HepG2 (cell line): ENCODE measurements around the gene CASTOR1. TPM values are rescaled to one million over a fixed set of nuclear protein-coding genes. Genes with fewer than 3 reads are reported as not detected.

Source experiments
- ATAC-seq: fragments of 200-7000 bp; cut with Tn5 transposase; 3 replicates; pipeline ENCODE4 v1.9.1; 2020; ENCODE audit warnings: mild to moderate bottlenecking, moderate library complexity
- BruUV-seq: library from RNA; stranded (reverse); fragments of 400-500 nt; replicated peaks from 2 replicates; lab custom pipeline; 2021; lab: Mats Ljungman, UMichigan
- CTCF ChIA-PET: fragments of 300-600 bp; formaldehyde crosslinking; extraction: SDS; loops from one replicate; lab custom pipeline; 2021; ENCODE audit warnings: low total read pairs, inconsistent platforms, low intra/inter-chr PET ratio; lab: Yijun Ruan, JAX
- POLR2A ChIA-PET: fragments of 350-600 bp; sonication (Branson Sonifier 250); formaldehyde crosslinking; loops from one replicate; lab custom pipeline; 2020; ENCODE audit warnings: antibody characterized with exemption, inconsistent platforms; lab: Yijun Ruan, JAX
- DNase-seq: peaks from one replicate; pipeline ENCODE4 v3.0.0-alpha.2; 2015; ENCODE audit warnings: low spot score
- FAIRE-seq: peaks from 3 replicates; lab custom pipeline; 2011; peaks lifted over from hg19 to GRCh38; lab: Jason Lieb, UNC
- H2AFZ ChIP-seq: one replicate; pipeline ENCODE4 v1.6.1; 2011; ENCODE audit warnings: low read length, inconsistent platforms
- H3K27ac ChIP-seq: fragments of 300-600 bp; 3 replicates; pipeline ENCODE4 v1.8.0; 2011; ENCODE audit warnings: mixed run types, mild to moderate bottlenecking, mixed read lengths, low read length, inconsistent platforms; ENCODE audit not compliant: insufficient read depth; ENCODE audit errors: extremely low read length
- H3K27me3 ChIP-seq, 2 experiments: fragments of 200-600 bp in 1 of 2; 2 replicates in 1 of 2; 3 replicates in 1 of 2; pipeline versions ENCODE4 v1.6.0 to v1.8.0; 2011; ENCODE audit warnings: low read length in 2 of 2, mild to moderate bottlenecking in 2 of 2, moderate library complexity in 2 of 2, inconsistent platforms in 1 of 2; ENCODE audit not compliant: insufficient read depth in 2 of 2, control insufficient read depth in 1 of 2
- H3K36me3 ChIP-seq, 2 experiments: fragments of 200-600 bp in 1 of 2; replicated peaks in 1 of 2; 2 replicates in 1 of 2; 3 replicates in 1 of 2; pipeline versions ENCODE4 v1.5.1 to v1.8.0; 2011; ENCODE audit warnings: low read length in 2 of 2, inconsistent platforms in 1 of 2; ENCODE audit not compliant: insufficient read depth in 2 of 2, control insufficient read depth in 1 of 2
- H3K4me1 ChIP-seq: 2 replicates; pipeline ENCODE4 v1.5.1; 2012; ENCODE audit warnings: low read length, inconsistent platforms; ENCODE audit not compliant: insufficient read depth
- H3K4me2 ChIP-seq: 2 replicates; pipeline ENCODE4 v1.6.0; 2011; ENCODE audit warnings: low read depth, low read length, inconsistent platforms
- H3K4me3 ChIP-seq, 3 experiments: fragments of 200-600 bp in 1 of 3; sonication (generic), shearing (Covaris generic) in 1 of 3; replicated peaks in 1 of 3; 2 replicates each; pipeline ENCODE4 v1.5.1; 2011 to 2016; ENCODE audit warnings: low read length in 3 of 3, inconsistent platforms in 2 of 3, low read depth in 2 of 3, mild to moderate bottlenecking in 2 of 3, control low read depth in 1 of 3, mixed read lengths in 1 of 3; ENCODE audit not compliant: insufficient read depth in 1 of 3
- H3K79me2 ChIP-seq: one replicate; pipeline ENCODE4 v1.6.1; 2011; ENCODE audit warnings: low read length, inconsistent platforms; ENCODE audit not compliant: insufficient read depth
- H3K9ac ChIP-seq: 2 replicates; pipeline ENCODE4 v1.6.0; 2011; ENCODE audit warnings: mild to moderate bottlenecking, low read depth, low read length, inconsistent platforms; ENCODE audit not compliant: insufficient read depth
- H3K9me3 ChIP-seq: 2 replicates; pipeline ENCODE4 v1.5.1; 2012; ENCODE audit warnings: mild to moderate bottlenecking, low read length
- H4K20me1 ChIP-seq: 2 replicates; pipeline ENCODE4 v1.6.0; 2011; ENCODE audit warnings: inconsistent platforms, mild to moderate bottlenecking, low read length, moderate library complexity; ENCODE audit not compliant: insufficient read depth
- ATF7 ChIP-seq, 2 experiments: fragments of 450-650 bp in 1 of 2; sonication (generic) in 1 of 2; formaldehyde crosslinking in 1 of 2; IDR thresholded peaks; 2 replicates each; pipeline versions ENCODE4 v1.4.0 to v1.6.1; 2016 to 2020; ENCODE audit warnings: antibody characterized with exemption in 1 of 2, mild to moderate bottlenecking in 1 of 2, missing genetic modification reagents in 1 of 2
- ETV5 ChIP-seq: IDR thresholded peaks from 2 replicates; pipeline ENCODE4 v1.6.1; 2018; ENCODE audit warnings: missing biosample characterization, missing genetic modification reagents, inconsistent platforms, borderline replicate concordance
- HDAC1 ChIP-seq: sonication (generic); formaldehyde crosslinking; IDR thresholded peaks from 2 replicates; pipeline ENCODE4 v1.5.1; 2020; ENCODE audit warnings: mild to moderate bottlenecking, missing genetic modification reagents
- HNF4A ChIP-seq: sonication (generic); formaldehyde crosslinking; IDR thresholded peaks from 2 replicates; pipeline ENCODE4 v1.4.0; 2020; ENCODE audit warnings: missing genetic modification reagents
- KLF9 ChIP-seq: IDR thresholded peaks from 2 replicates; pipeline ENCODE4 v1.6.1; 2016; ENCODE audit warnings: low read depth
- SRSF1 ChIP-seq: fragments of 200-400 bp; formaldehyde crosslinking; optimal IDR thresholded peaks from 2 replicates; pipeline ENCODE3; 2017; ENCODE audit warnings: mild to moderate bottlenecking, low read depth, low read length, moderate library complexity
- SSRP1 ChIP-seq: IDR thresholded peaks from 2 replicates; pipeline ENCODE4 v1.6.1; 2016; ENCODE audit warnings: control low read depth
- TAF1 ChIP-seq: sonication (generic); formaldehyde crosslinking; IDR thresholded peaks from 2 replicates; pipeline ENCODE4 v1.4.0; 2020; ENCODE audit warnings: missing genetic modification reagents
- ZBTB7B ChIP-seq: sonication (generic); formaldehyde crosslinking; IDR thresholded peaks from 2 replicates; pipeline ENCODE4 v1.4.0; 2020; ENCODE audit warnings: missing genetic modification reagents
- ZNF160 ChIP-seq: sonication (generic); formaldehyde crosslinking; IDR thresholded peaks from 2 replicates; pipeline ENCODE4 v1.8.0; 2022; ENCODE audit warnings: mild to moderate bottlenecking, inconsistent platforms, missing genetic modification reagents
- ZNF687 ChIP-seq: sonication (generic); formaldehyde crosslinking; IDR thresholded peaks from 2 replicates; pipeline ENCODE4 v1.5.1; 2020; ENCODE audit warnings: mild to moderate bottlenecking, missing genetic modification reagents, moderate library complexity
- ZNF777 ChIP-seq: sonication (generic); formaldehyde crosslinking; IDR thresholded peaks from 2 replicates; pipeline ENCODE4 v1.4.0; 2020; ENCODE audit warnings: missing genetic modification reagents
- WGBS: methylation state at CpG from one replicate; pipeline ENCODE4 v1.1.6; 2017; ENCODE audit warnings: low lambda C conversion rate; 5-methylcytosine and 5-hydroxymethylcytosine counted together
- in situ Hi-C: cut with HindIII; loops from 2 replicates; pipeline ENCODE4 v1.10.0; 2017; ENCODE audit warnings: low pct_unique_long_range_greater_than_20kb; ENCODE audit not compliant: extremely low pct_ligation_motif_present
- intact Hi-C: fragments of 100-400 bp; cut with micrococcal nuclease; formaldehyde crosslinking; loops from one replicate; pipeline ENCODE4 v1.10.0; 2022; ENCODE audit not compliant: unreplicated experiment
- polyA plus RNA-seq, 8 experiments: library from polyadenylated mRNA; depleted of rRNA in 3 of 8; stranded (reverse) in 7 of 8; unstranded in 1 of 8; fragments of >200 nt; fragmentation: Illumina TruSeq in 4 of 8; extraction: Trizol in 4 of 8; gene quantifications; 2 replicates each; pipeline versions ENCODE4 v1.2.1 to v1.2.3, GENCODE V29; 2011 to 2016; ENCODE audit warnings: low read depth in 4 of 8, missing spikeins in 1 of 8, mixed read lengths in 1 of 8; ENCODE audit not compliant: insufficient read depth in 1 of 8
- total RNA-seq, 5 experiments: library from RNA; depleted of rRNA; stranded (reverse); fragments of >200 nt; fragmentation: Illumina TruSeq; extraction: Trizol; gene quantifications; 2 replicates each; pipeline ENCODE4 v1.2.3, GENCODE V29; 2016; ENCODE audit warnings: low read depth in 1 of 5
- TF ChIP-seq, protein P1 (sequence below): sonication (generic); formaldehyde crosslinking; IDR thresholded peaks from 2 replicates; pipeline ENCODE4 v1.4.0; 2020; ENCODE audit warnings: missing genetic modification reagents
- TF ChIP-seq, protein P2 (sequence below): sonication (generic); formaldehyde crosslinking; IDR thresholded peaks from 2 replicates; pipeline ENCODE4 v1.4.0; 2020; ENCODE audit warnings: missing genetic modification reagents, borderline replicate concordance
- TF ChIP-seq, protein P3 (sequence below): sonication (generic); formaldehyde crosslinking; IDR thresholded peaks from 2 replicates; pipeline ENCODE4 v1.4.0; 2020; ENCODE audit warnings: mild to moderate bottlenecking, missing genetic modification reagents

Gene CASTOR1
- total and polyA plus RNA-seq, 2 of the 13 experiments (the other 11 are each of a cell fraction or from before 2014, with no cell fraction given) = 2.6 to 4.4 TPM

GRCh38 chr22:30246814-30247376 lies 42.4 kb downstream of the CASTOR1 start:
- no peaks in the 10 kb centered on the region for H3K79me2 ChIP-seq
- no peaks in the 10 kb centered on the region for H3K36me3 ChIP-seq
- ChIA-PET POLR2A (interaction anchor here (1.2 kb wide), 1 partner anchor 40 kb away, joined by 3 read pairs; no protein-coding TSS in a partner anchor), CTCF (no interaction called here)
- BruUV-seq = no TSS peak
- H3K9ac ChIP-seq = peak overlapping the region; percentile 52
- in situ Hi-C loops (no loop called here), intact Hi-C loops (no loop called here)
- no peak for DNase-seq
- no peak for FAIRE-seq
- no peaks in the 10 kb centered on the region for H3K27me3 ChIP-seq
- peak overlapping the region; percentile 36 to 67 (median 56); a peak in 5 of 6 replicates for H3K4me3 ChIP-seq
- WGBS = 36% methylated on average over 14 of the region's 15 CpGs
- H3K4me2 ChIP-seq = peak overlapping the region; percentile 74
- H3K9me3 ChIP-seq = no peaks in the 10 kb centered on the region
- H2AFZ ChIP-seq = no peak overlapping the region
- H4K20me1 ChIP-seq = no peaks in the 10 kb centered on the region
- peaks cover 63% of the 10 kb centered on the region for H3K4me1 ChIP-seq
- peak; percentile 15; the same call in 2 of the 3 replicates for ATAC-seq
- peak overlapping the region; percentile 1 for H3K27ac ChIP-seq
- TF ChIP-seq, protein P1, sequence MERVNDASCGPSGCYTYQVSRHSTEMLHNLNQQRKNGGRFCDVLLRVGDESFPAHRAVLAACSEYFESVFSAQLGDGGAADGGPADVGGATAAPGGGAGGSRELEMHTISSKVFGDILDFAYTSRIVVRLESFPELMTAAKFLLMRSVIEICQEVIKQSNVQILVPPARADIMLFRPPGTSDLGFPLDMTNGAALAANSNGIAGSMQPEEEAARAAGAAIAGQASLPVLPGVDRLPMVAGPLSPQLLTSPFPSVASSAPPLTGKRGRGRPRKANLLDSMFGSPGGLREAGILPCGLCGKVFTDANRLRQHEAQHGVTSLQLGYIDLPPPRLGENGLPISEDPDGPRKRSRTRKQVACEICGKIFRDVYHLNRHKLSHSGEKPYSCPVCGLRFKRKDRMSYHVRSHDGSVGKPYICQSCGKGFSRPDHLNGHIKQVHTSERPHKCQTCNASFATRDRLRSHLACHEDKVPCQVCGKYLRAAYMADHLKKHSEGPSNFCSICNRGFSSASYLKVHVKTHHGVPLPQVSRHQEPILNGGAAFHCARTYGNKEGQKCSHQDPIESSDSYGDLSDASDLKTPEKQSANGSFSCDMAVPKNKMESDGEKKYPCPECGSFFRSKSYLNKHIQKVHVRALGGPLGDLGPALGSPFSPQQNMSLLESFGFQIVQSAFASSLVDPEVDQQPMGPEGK = peak; percentile 68
- TF ChIP-seq SRSF1 (peak; percentile 66), ZNF777 (CRISPR knock-in tag) (peak; percentile 38; the same call in 1 of the 2 replicates), TAF1 (0 out of 2 replicates have a peak, but pooled peaks have one; percentile 6), ATF7 (IDR thresholded peaks at IDR 0.05) (no peak), ATF7 (CRISPR knock-in tag; IDR thresholded peaks at IDR 0.05) (no peak), ZBTB7B (CRISPR knock-in tag) (peak; percentile 43; the same call in 1 of the 2 replicates), ZNF160 (no peak), HDAC1 (CRISPR knock-in tag) (peak; percentile 43; the same call in 1 of the 2 replicates), ZNF687 (CRISPR knock-in tag) (0 out of 2 replicates have a peak, but pooled peaks have one; percentile 48), KLF9 (CRISPR knock-in tag) (no peak), ETV5 (CRISPR knock-in tag) (no peak), HNF4A (CRISPR knock-in tag) (peak; percentile 63), SSRP1 (CRISPR knock-in tag) (no peak)
- TF ChIP-seq, protein P2, sequence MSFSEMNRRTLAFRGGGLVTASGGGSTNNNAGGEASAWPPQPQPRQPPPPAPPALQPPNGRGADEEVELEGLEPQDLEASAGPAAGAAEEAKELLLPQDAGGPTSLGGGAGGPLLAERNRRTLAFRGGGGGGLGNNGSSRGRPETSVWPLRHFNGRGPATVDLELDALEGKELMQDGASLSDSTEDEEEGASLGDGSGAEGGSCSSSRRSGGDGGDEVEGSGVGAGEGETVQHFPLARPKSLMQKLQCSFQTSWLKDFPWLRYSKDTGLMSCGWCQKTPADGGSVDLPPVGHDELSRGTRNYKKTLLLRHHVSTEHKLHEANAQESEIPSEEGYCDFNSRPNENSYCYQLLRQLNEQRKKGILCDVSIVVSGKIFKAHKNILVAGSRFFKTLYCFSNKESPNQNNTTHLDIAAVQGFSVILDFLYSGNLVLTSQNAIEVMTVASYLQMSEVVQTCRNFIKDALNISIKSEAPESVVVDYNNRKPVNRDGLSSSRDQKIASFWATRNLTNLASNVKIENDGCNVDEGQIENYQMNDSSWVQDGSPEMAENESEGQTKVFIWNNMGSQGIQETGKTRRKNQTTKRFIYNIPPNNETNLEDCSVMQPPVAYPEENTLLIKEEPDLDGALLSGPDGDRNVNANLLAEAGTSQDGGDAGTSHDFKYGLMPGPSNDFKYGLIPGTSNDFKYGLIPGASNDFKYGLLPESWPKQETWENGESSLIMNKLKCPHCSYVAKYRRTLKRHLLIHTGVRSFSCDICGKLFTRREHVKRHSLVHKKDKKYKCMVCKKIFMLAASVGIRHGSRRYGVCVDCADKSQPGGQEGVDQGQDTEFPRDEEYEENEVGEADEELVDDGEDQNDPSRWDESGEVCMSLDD = 0 out of 2 replicates have a peak, but pooled peaks have one; percentile 50
- TF ChIP-seq, protein P3, sequence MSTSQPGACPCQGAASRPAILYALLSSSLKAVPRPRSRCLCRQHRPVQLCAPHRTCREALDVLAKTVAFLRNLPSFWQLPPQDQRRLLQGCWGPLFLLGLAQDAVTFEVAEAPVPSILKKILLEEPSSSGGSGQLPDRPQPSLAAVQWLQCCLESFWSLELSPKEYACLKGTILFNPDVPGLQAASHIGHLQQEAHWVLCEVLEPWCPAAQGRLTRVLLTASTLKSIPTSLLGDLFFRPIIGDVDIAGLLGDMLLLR (CRISPR knock-in tag) = no peak
